Esophagus muscularis mucosa (tissue), 4 donors: ENCODE measurements around the gene MOB2. TPM values are rescaled to one million over a fixed set of nuclear protein-coding genes. Genes with fewer than 3 reads are reported as not detected.

ENCODE experiments used
- DNase-seq: peaks from one replicate; pipeline ENCODE4 v3.0.0-alpha.2; 2017; ENCODE audit errors: extremely low spot score
- H3K27ac ChIP-seq, 4 donors: fragments of 200-600 bp; sonication (generic); replicated peaks in 1 of 4; 1 replicate in 3 of 4; 2 replicates in 1 of 4; pipeline ENCODE4 v1.5.1; 2016 to 2019; ENCODE audit warnings: mild to moderate bottlenecking in 1 of 4
- H3K27me3 ChIP-seq, 4 donors: fragments of 200-600 bp; sonication (generic); one replicate each; pipeline versions ENCODE4 v1.5.1 to v1.6.0; 2016 to 2019
- H3K36me3 ChIP-seq, 4 donors: fragments of 200-600 bp; sonication (generic); one replicate each; pipeline ENCODE4 v1.5.1; 2016 to 2019
- H3K4me1 ChIP-seq, 4 donors: fragments of 200-600 bp; sonication (generic); one replicate each; pipeline ENCODE4 v1.5.1; 2016 to 2019
- H3K4me3 ChIP-seq, 4 donors: fragments of 200-600 bp; sonication (generic); 1 replicate in 2 of 4; 2 replicates in 2 of 4; pipeline ENCODE4 v1.5.1; 2016 to 2019; ENCODE audit warnings: mild to moderate bottlenecking in 4 of 4, moderate library complexity in 1 of 4
- H3K9me3 ChIP-seq, 4 donors: fragments of 200-600 bp; sonication (generic); 1 replicate in 3 of 4; 2 replicates in 1 of 4; pipeline ENCODE4 v1.5.1; 2016 to 2019
- EP300 ChIP-seq: sonication (generic); formaldehyde crosslinking; IDR thresholded peaks from one replicate; pipeline ENCODE4 v1.6.1; 2017; ENCODE audit warnings: antibody characterized with exemption
- POLR2A ChIP-seq: fragments of 450-650 bp; IDR thresholded peaks from one replicate; pipeline ENCODE4 v1.6.1; 2017; ENCODE audit warnings: antibody characterized with exemption, moderate library complexity, mild to moderate bottlenecking, low read depth
- POLR2AphosphoS5 ChIP-seq, 2 donors: sonication (generic); formaldehyde crosslinking; IDR thresholded peaks; one replicate each; pipeline ENCODE4 v1.6.1; 2017; ENCODE audit warnings: antibody characterized with exemption in 2 of 2
- WGBS: methylation state at CpG from one replicate; pipeline ENCODE4 v1.1.5; 2018; 5-methylcytosine and 5-hydroxymethylcytosine counted together
- intact Hi-C: fragments of 100-400 bp; cut with DNase I; formaldehyde crosslinking; loops from one replicate; pipeline ENCODE4 v1.15.1; 2023
- total RNA-seq, 4 donors: library from RNA; depleted of rRNA; stranded (reverse); fragments of >200 nt; gene quantifications; one replicate each; pipeline versions ENCODE4 v1.1.0 to v1.2.1, GENCODE V29; 2016
- TF ChIP-seq, protein P1 (sequence below), 3 experiments: fragments of 200-600 bp in 2 of 3; fragments of 450-650 bp in 1 of 3; sonication (generic) in 2 of 3; IDR thresholded peaks; one replicate each; pipeline ENCODE4 v1.5.1; 2017 to 2019; ENCODE audit warnings: antibody characterized with exemption in 3 of 3, mild to moderate bottlenecking in 2 of 3, moderate library complexity in 1 of 3

The MOB2 gene
- total RNA-seq, 4 donors from 2014 or later: 66.6 to 115 (median 89.5) TPM

DNA sequence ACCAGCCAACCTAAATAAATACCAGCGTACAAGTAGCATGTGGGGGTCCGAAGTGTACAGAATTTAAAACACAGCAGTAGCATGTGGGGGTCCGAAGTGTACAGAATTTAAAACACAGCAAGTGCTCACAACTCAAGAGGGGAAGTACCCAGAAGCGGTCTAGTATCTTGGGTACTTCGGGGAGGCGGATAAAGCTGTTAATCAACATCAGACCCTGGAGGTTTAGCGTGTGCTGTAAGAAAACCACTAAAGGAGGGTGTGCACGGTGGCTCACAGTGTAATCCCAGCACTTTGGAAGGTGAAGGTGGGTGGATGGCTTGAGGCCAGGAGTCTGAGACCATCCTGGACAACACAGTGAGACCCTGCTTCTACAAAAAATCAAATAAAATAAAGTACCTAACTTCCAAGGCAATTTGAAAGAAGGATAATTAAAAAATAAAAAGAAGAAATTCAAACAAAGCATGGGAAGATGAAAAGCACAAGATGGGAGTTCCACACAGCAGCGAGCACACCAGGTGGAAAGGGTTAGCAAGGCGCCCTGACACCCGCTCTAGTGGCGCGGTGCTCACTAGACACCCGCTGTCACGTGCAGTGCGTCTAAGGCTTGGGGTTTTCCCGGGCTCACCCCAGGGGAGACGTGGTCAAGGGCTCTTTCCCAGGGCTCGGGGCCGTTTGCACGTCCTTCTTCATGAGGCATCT lies 35.0 kb upstream of the MOB2 start:
- no peak overlapping the region for H3K4me3 ChIP-seq
- no peak overlapping the region for H3K27ac ChIP-seq
- no peak for DNase-seq
- TF ChIP-seq EP300 (no peak), POLR2AphosphoS5 (IDR thresholded peaks at IDR 0.05) (no peak), POLR2A (no peak)
- TF ChIP-seq, protein P1, sequence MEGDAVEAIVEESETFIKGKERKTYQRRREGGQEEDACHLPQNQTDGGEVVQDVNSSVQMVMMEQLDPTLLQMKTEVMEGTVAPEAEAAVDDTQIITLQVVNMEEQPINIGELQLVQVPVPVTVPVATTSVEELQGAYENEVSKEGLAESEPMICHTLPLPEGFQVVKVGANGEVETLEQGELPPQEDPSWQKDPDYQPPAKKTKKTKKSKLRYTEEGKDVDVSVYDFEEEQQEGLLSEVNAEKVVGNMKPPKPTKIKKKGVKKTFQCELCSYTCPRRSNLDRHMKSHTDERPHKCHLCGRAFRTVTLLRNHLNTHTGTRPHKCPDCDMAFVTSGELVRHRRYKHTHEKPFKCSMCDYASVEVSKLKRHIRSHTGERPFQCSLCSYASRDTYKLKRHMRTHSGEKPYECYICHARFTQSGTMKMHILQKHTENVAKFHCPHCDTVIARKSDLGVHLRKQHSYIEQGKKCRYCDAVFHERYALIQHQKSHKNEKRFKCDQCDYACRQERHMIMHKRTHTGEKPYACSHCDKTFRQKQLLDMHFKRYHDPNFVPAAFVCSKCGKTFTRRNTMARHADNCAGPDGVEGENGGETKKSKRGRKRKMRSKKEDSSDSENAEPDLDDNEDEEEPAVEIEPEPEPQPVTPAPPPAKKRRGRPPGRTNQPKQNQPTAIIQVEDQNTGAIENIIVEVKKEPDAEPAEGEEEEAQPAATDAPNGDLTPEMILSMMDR (IDR thresholded peaks at IDR 0.05): no peak
- no peaks in the 10 kb centered on the region for H3K9me3 ChIP-seq
- H3K36me3 ChIP-seq: peaks cover 0 to 5% (median 2%) of the 10 kb centered on the region in 4 donors
- WGBS: 88% methylated on average over 21 of the region's 21 CpGs
- intact Hi-C loops: loop anchor here (5.0 kb wide), 1 partner anchor 259 kb away; no protein-coding TSS in a partner anchor
- peaks cover 51 to 80% (median 65%) of the 10 kb centered on the region in 4 donors for H3K4me1 ChIP-seq
- no peaks in the 10 kb centered on the region for H3K27me3 ChIP-seq

DNA sequence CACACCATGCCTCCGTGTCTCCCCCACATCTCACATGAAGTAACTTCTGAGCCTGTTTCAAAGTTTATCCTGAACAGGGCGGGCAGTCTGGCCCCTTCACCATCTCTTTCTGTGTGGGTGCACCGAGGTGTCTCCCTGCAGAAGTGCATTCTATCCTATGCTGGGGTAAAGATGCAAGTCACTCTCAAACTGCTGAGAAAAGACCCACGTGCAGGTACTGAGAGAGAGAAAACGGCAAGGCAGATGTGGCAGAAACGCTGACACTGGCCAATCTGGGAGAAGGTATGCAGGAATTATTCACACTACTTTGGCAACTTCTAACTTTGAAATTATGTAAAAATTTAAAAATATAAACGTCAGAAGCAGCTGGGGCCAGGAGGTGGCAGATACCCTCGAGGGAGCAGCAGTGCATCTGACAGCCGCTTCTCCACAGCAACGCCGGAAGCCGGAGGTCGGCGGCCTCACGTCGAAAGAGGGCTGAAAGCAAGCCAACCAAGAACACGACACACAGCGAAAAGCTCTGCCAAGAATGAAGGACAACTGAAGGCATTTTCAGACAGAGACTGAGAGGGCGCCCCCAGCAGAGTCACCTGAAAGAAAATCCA lies 34.2 kb upstream of the MOB2 start:
- H3K36me3 ChIP-seq: peaks cover 0 to 5% (median 2%) of the 10 kb centered on the region in 4 donors
- WGBS: 46% methylated on average over 19 of the region's 19 CpGs
- H3K27ac ChIP-seq: no peak overlapping the region
- TF ChIP-seq EP300 (no peak), POLR2AphosphoS5 (IDR thresholded peaks at IDR 0.05) (no peak), POLR2A (no peak)
- TF ChIP-seq, protein P1 (IDR thresholded peaks at IDR 0.05): no peak
- no peak overlapping the region for H3K4me3 ChIP-seq
- intact Hi-C loops: loop anchor here (5.0 kb wide), 1 partner anchor 258 kb away; no protein-coding TSS in a partner anchor
- no peak for DNase-seq
- H3K4me1 ChIP-seq: peaks cover 49 to 80% (median 66%) of the 10 kb centered on the region in 4 donors
- no peaks in the 10 kb centered on the region for H3K27me3 ChIP-seq
- no peaks in the 10 kb centered on the region for H3K9me3 ChIP-seq

DNA sequence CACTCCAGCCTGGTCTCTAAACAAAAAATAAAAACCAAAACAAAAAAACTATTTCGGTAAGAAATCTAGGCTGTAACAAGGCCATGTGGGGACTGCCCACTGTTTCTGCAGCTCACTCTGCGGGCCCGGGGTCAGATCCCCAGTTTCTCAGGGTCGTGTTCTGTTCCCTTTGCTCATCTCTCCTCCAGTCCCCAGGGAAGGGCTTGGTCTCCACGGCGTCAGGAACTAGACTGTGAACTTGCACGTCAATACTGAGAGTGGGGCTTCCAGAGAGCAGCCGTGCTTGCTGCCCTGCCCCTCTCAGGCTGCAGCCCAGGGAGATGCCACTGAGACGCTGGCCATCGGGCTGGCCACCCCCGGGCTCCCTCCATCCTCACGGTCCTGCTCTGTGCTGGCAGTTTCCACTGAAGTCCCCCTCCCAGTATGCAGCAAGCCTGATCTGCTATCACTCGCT lies 33.7 kb upstream of the MOB2 start:
- H3K4me1 ChIP-seq: peaks cover 54 to 83% (median 70%) of the 10 kb centered on the region in 4 donors
- H3K36me3 ChIP-seq: peaks cover 0 to 5% (median 2%) of the 10 kb centered on the region in 4 donors
- no peaks in the 10 kb centered on the region for H3K9me3 ChIP-seq
- TF ChIP-seq POLR2A (no peak), POLR2AphosphoS5 (IDR thresholded peaks at IDR 0.05) (no peak), EP300 (no peak)
- TF ChIP-seq, protein P1 (IDR thresholded peaks at IDR 0.05): no peak
- DNase-seq: no peak
- no peak overlapping the region for H3K27ac ChIP-seq
- WGBS: 71% methylated on average over 9 of the region's 13 CpGs
- no peaks in the 10 kb centered on the region for H3K27me3 ChIP-seq
- no peak overlapping the region for H3K4me3 ChIP-seq
- intact Hi-C loops: loop anchor here (5.0 kb wide), 1 partner anchor 258 kb away; no protein-coding TSS in a partner anchor

DNA sequence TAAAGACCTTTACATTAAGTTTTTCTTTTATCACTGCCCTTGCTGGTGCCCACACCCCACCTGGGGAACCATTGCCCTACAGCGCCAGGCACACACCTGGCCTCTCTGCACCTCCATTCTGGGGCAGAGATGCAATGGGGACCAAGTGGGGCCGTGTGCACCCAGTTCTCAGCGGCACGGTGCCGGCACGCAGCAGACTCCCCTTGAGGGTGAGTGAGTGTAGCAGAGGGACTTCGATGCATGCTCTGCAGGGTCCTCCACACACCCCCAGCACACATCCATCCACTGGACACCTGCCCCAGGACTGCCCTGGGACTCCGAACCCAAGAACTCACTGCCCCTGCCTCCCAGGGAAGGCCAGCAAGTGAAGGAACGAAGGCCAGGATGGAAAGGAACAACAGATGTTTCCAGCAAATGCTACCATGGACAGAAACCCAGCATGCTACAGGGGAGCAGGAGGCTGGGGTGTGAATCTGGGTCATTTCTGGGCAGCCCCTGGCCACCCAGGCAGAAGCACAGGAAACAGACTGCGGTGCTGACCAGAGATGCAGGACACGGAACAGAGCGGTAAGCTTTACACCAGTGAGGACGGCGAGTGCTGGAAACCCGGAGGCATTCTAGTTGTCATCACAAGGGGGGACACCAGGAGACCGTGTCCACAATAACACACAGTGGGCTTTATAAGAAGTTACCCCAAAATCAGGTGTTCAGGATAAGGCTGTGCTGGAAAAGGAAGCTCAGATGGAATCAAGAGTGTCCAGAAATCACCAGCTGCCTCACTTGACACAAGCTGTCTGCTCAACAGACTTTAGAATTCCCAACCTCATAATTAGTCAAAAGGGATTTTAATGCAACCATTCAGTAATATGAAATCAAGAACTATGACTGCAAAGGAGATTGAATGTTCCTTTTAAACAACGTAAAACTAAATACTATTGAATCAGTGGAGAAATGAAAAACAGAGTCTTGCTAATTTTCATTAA lies 32.7 kb upstream of the MOB2 start:
- no peak for DNase-seq
- Histone ChIP-seq H3K9me3 (no peaks in the 10 kb centered on the region), H3K4me3 (no peak overlapping the region), H3K36me3 (no peaks in the 10 kb centered on the region), H3K27me3 (no peaks in the 10 kb centered on the region), H3K27ac (no peak overlapping the region), H3K4me1 (peaks cover 64 to 87% (median 78%) of the 10 kb centered on the region in 4 donors)
- intact Hi-C loops: loop anchor here (5.0 kb wide), 1 partner anchor 257 kb away; no protein-coding TSS in a partner anchor
- WGBS: 92% methylated on average over 17 of the region's 17 CpGs
- TF ChIP-seq POLR2A (no peak), POLR2AphosphoS5 (IDR thresholded peaks at IDR 0.05) (no peak), EP300 (no peak)
- TF ChIP-seq, protein P1 (IDR thresholded peaks at IDR 0.05): no peak
